GM10266 (cell line): Measurements from ENCODE around the gene SCGB2B2.

Experiments used
- DNase-seq: peaks from one replicate; pipeline ENCODE4 v3.0.0; 2012; ENCODE audit errors: extremely low spot score
- TF ChIP-seq, protein P1 (sequence below): IDR thresholded peaks from 2 replicates; pipeline ENCODE4 v1.5.1; 2012; ENCODE audit warnings: mild to moderate bottlenecking, low read depth; ENCODE audit not compliant: control insufficient read depth, insufficient read depth; ENCODE audit errors: missing control alignments

SCGB2B2 gene

DNA sequence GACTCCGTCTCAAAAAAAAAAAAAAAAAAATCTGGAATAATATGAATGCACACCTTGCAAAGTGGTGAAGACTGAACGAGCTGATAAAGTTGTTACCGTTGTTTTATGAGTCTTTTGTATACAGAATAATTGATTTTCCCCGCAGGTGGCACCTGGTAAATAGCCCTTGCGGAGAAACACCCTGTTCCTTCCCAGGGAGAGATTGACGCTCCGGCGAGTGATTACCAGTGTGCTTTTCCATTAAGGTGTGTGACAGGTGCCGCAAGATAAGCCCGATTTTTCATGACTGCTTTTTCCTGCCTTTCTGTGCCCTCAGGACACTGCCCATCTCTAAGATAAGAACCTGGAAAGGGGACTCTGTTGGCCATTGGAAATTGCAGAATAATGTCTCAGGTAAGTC is 1.5 kb upstream of the SCGB2B2 start:
- TF ChIP-seq, protein P1, sequence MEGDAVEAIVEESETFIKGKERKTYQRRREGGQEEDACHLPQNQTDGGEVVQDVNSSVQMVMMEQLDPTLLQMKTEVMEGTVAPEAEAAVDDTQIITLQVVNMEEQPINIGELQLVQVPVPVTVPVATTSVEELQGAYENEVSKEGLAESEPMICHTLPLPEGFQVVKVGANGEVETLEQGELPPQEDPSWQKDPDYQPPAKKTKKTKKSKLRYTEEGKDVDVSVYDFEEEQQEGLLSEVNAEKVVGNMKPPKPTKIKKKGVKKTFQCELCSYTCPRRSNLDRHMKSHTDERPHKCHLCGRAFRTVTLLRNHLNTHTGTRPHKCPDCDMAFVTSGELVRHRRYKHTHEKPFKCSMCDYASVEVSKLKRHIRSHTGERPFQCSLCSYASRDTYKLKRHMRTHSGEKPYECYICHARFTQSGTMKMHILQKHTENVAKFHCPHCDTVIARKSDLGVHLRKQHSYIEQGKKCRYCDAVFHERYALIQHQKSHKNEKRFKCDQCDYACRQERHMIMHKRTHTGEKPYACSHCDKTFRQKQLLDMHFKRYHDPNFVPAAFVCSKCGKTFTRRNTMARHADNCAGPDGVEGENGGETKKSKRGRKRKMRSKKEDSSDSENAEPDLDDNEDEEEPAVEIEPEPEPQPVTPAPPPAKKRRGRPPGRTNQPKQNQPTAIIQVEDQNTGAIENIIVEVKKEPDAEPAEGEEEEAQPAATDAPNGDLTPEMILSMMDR: no peak
- no peak for DNase-seq

DNA sequence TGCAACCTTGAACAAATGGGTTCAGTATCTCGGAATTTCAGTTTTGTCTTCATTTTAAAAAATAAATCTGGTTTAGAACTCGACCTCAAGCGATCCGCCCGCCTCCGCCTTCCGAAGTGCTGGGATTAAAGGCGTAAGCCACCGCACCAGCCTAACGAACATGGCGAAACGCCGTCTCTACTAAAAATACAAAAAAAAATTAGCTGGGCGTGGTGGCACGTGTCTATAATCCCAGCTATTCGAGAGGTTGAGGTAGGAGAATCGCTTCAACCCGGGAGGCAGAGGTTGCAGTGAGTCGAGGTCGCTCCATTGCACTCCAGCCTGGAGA is 1.1 kb upstream of the SCGB2B2 start:
- TF ChIP-seq, protein P1: no peak
- DNase-seq: no peak

DNA sequence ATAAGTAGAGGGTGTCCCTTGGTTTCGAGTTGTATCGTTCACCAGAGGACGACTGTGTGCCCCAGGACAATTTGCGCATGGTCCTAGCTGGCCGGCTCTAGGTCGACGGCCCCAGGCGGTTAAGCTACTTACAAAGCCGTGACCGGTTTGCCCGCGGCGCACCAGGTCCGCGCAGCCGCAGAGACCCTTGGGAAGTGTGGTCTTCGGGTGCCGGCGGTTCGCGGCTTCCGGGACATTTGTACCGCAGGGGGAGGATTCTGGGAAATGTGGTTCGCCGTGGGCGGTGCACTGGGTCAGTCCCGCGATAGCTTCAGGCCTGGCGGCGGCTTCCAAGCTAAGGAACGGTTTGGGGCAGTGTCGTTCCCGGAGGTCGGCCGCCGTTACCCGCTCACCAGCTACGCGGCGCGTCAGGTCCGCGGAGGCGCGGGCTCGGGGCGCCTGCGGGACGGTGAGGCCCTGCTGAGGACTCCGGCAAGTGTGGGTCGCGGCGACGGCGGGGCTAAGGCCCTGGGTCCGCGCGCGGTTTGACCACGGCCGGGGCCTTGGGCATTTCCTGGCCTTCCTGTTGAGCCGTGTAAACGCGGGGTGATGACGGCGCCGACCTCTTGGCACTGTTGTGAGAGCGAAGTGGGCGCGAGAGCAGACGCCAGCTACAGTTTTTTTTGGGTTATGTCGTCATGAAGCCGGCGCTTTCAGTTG is 576 bp upstream of the SCGB2B2 start, which contains the start of gene ZNF302:
TSS of gene ZNF302 (plus strand) at position 293 of the 699 bp plus-strand sequence. CDS start 1,127 bp downstream, outside the sequence.
- TF ChIP-seq, protein P1: no peak
- DNase-seq: peak; percentile 91

DNA sequence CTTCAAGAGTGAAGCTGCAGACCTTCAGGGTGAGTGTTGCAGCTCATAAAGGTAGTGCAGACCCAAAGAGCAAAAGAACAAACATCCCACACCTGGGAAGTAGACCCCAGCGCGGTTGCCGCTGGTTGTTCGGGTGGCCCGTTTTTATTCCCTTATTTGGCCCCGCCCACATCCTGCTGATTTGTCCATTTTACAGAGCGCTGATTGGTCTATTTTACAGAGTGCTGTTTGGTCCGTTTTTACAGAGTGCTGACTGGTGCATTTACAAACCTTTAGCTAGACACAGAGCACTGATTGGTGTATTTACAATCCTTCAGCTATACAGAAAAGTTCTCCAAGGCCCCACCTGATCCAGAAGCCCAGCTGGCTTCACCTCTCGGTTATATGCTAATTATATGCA is 1.0 kb downstream of the SCGB2B2 start:
- TF ChIP-seq, protein P1: no peak
- DNase-seq: no peak

DNA sequence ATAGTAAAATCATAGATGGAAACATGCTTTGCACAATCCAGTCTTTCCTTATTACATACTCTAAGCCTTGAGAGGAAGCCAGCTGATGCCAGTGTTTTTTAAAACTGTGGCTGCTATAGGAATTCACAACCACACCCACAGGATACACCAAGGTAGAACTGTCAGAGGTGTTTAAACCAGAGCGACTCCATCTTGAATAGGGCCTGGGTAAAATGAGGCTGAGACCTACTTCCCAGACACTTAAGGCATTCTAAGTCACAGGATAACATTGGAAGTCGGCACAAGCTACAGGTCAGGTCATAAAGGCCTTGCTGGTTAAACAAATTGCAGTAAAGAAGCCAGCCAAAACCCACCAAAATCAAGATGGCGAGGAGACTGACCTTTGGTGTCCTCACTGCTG is 1.7 kb downstream of the SCGB2B2 start:
- TF ChIP-seq, protein P1: no peak

DNA sequence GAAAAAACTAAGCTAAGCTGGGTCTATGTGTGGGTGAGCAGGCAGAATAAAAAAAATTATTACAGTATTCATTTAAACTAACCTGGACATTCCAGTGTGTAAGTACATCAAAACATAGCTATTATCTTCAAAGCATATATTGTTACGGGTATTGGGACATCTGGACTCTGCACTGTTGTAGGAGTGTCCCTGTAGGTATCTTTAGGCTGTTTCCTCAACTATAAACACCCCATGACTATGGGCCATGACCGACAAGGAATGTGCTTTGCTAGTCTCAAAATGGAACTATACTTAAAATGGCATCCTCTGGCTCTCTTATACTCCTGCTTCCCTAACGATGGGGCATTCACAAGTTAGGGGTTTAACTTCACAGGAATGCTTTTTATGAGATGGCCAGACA is 3.4 kb downstream of the SCGB2B2 start:
- TF ChIP-seq, protein P1: no peak

More for the DNA sequence above, 1.7 kb downstream of the SCGB2B2 start:
- no peak for DNase-seq

DNA sequence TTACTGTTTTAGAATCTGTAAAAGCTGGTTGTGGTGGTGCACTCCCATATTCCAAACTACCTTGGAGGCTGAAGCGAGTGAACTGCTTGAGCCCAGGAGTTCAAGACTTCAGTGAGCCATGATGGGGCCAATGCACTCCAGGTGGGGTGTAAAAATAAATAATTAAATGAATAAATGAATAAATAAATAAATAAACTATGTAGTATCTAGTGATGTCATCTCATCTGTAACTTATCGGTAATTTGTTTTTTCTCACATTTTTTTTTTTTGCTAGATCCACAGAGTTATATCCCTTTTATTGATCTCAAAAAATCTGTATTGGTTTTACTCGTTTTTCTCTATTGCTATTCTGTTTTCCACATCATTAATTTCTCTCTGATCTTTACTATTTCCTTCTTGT is 5.0 kb downstream of the SCGB2B2 start:
- TF ChIP-seq, protein P1: no peak
- DNase-seq: no peak

More for the DNA sequence above, 3.4 kb downstream of the SCGB2B2 start:
- DNase-seq: no peak
